Mesodermal cell (in vitro differentiated cells): Measurements from ENCODE around the gene CCDC88B.

ENCODE experiments used
- H3K27ac ChIP-seq: 2 replicates; pipeline ENCODE4 v1.7.0; 2013; ENCODE audit warnings: mild to moderate bottlenecking, low read depth, low read length, moderate library complexity; ENCODE audit not compliant: severe bottlenecking
- H3K36me3 ChIP-seq: 2 replicates; pipeline ENCODE4 v1.7.1; 2013; ENCODE audit warnings: mild to moderate bottlenecking, low read length, moderate library complexity; ENCODE audit not compliant: control insufficient read depth, insufficient read depth
- H3K4me1 ChIP-seq: one replicate; pipeline ENCODE4 v1.7.1; 2013; ENCODE audit warnings: mild to moderate bottlenecking, low read length; ENCODE audit not compliant: insufficient read depth, control insufficient read depth, poor library complexity, severe bottlenecking
- H3K4me3 ChIP-seq: 2 replicates; pipeline ENCODE4 v1.7.0; 2013; ENCODE audit warnings: low read length, control low read depth, mild to moderate bottlenecking; ENCODE audit not compliant: insufficient read depth, poor library complexity, severe bottlenecking; ENCODE audit errors: extremely low read depth
- H3K9me3 ChIP-seq: 2 replicates; pipeline ENCODE4 v1.7.1; 2013; ENCODE audit warnings: mild to moderate bottlenecking, low read length, moderate library complexity; ENCODE audit not compliant: control insufficient read depth
- WGBS, 2 experiments: methylation state at CpG; one replicate each; pipeline ENCODE4 v1.1.5; 2013; ENCODE audit warnings: missing lambda C conversion rate in 2 of 2; ENCODE audit not compliant: insufficient coverage in 2 of 2; 5-methylcytosine and 5-hydroxymethylcytosine counted together

CCDC88B gene

GRCh38 chr11:64349404-64349803, 9.4 kb downstream of the CCDC88B start:
- Histone ChIP-seq H3K4me3 (no peak overlapping the region), H3K36me3 (no peaks in the 10 kb centered on the region), H3K27ac (no peak overlapping the region), H3K9me3 (no peaks in the 10 kb centered on the region), H3K4me1 (no peaks in the 10 kb centered on the region)
- 87 to 94% methylated on average over 7 to 11 of the region's 11 CpGs for WGBS, 2 experiments

- H3K4me1 ChIP-seq = peaks cover 5% of the 10 kb centered on the region
- WGBS, 2 experiments = 92 to 94% methylated on average over 17 of the region's 18 CpGs
- no peaks in the 10 kb centered on the region for H3K36me3 ChIP-seq
- H3K4me3 ChIP-seq = no peak overlapping the region
- H3K9me3 ChIP-seq = no peaks in the 10 kb centered on the region
- H3K27ac ChIP-seq = no peak overlapping the region
Measured at GRCh38 chr11:64351136-64351631, 11.2 kb downstream of the CCDC88B start.

GRCh38 chr11:64352099-64352994, 12.3 kb downstream of the CCDC88B start:
- Histone ChIP-seq H3K36me3 (no peaks in the 10 kb centered on the region), H3K4me3 (no peak overlapping the region), H3K27ac (no peak overlapping the region), H3K9me3 (no peaks in the 10 kb centered on the region), H3K4me1 (peaks cover 14% of the 10 kb centered on the region)
- WGBS, 2 experiments = 91 to 95% methylated on average over 26 to 31 of the region's 33 CpGs

GRCh38 chr11:64352995-64353714, 13.2 kb downstream of the CCDC88B start:
- peaks cover 22% of the 10 kb centered on the region for H3K4me1 ChIP-seq
- WGBS, 2 experiments = 93 to 95% methylated on average over 24 to 32 of the region's 34 CpGs

GRCh38 chr11:64353715-64354506, 13.9 kb downstream of the CCDC88B start:
- no peak overlapping the region for H3K4me3 ChIP-seq
- peaks cover 28% of the 10 kb centered on the region for H3K4me1 ChIP-seq
- 94 to 95% methylated on average over 12 to 16 of the region's 20 CpGs for WGBS, 2 experiments
- H3K36me3 ChIP-seq = no peaks in the 10 kb centered on the region
- H3K9me3 ChIP-seq = no peaks in the 10 kb centered on the region
- no peak overlapping the region for H3K27ac ChIP-seq

More at GRCh38 chr11:64352995-64353714, 13.2 kb downstream of the CCDC88B start:
- no peaks in the 10 kb centered on the region for H3K36me3 ChIP-seq
- no peak overlapping the region for H3K27ac ChIP-seq
- no peaks in the 10 kb centered on the region for H3K9me3 ChIP-seq
- H3K4me3 ChIP-seq = no peak overlapping the region

GRCh38 chr11:64355078-64355940, 15.3 kb downstream of the CCDC88B start:
- peak overlapping the region; percentile 45 for H3K27ac ChIP-seq
- WGBS, 2 experiments = 10 to 15% methylated on average over 11 to 19 of the region's 23 CpGs
- H3K36me3 ChIP-seq = peaks cover 5% of the 10 kb centered on the region
- H3K4me1 ChIP-seq = peaks cover 31% of the 10 kb centered on the region
- H3K9me3 ChIP-seq = no peaks in the 10 kb centered on the region
- no peak overlapping the region for H3K4me3 ChIP-seq

- H3K36me3 ChIP-seq = peaks cover 18% of the 10 kb centered on the region
- no peak overlapping the region for H3K4me3 ChIP-seq
- peaks cover 32% of the 10 kb centered on the region for H3K4me1 ChIP-seq
- 83 to 85% methylated on average over 13 to 21 of the region's 25 CpGs for WGBS, 2 experiments
- no peak overlapping the region for H3K27ac ChIP-seq
- no peaks in the 10 kb centered on the region for H3K9me3 ChIP-seq
Measured at GRCh38 chr11:64356498-64357411, 16.8 kb downstream of the CCDC88B start.

- no peak overlapping the region for H3K27ac ChIP-seq
- peaks cover 25% of the 10 kb centered on the region for H3K36me3 ChIP-seq
- no peak overlapping the region for H3K4me3 ChIP-seq
- 78 to 100% methylated on average over 1 to 4 of the region's 6 CpGs for WGBS, 2 experiments
- H3K4me1 ChIP-seq = peaks cover 32% of the 10 kb centered on the region
- no peaks in the 10 kb centered on the region for H3K9me3 ChIP-seq
Measured at GRCh38 chr11:64357446-64357845, 17.4 kb downstream of the CCDC88B start.

- Histone ChIP-seq H3K27ac (peak overlapping the region; percentile 73), H3K4me3 (peak overlapping the region; percentile 69), H3K4me1 (peaks cover 32% of the 10 kb centered on the region), H3K36me3 (peaks cover 31% of the 10 kb centered on the region), H3K9me3 (no peaks in the 10 kb centered on the region)
- WGBS, 2 experiments = 65 to 87% methylated on average over 5 to 11 of the region's 13 CpGs
Measured at GRCh38 chr11:64357904-64358535, 18.0 kb downstream of the CCDC88B start.
